HCT116 (cell line): ENCODE data around the gene SEMA5B. TPM values are rescaled to one million over a fixed set of nuclear protein-coding genes. Genes with fewer than 3 reads are reported as not detected.

Experiments
- ATAC-seq: fragments of 200-7000 bp; cut with Tn5 transposase; 2 replicates; pipeline ENCODE4 v1.9.1; 2020; ENCODE audit warnings: mild to moderate bottlenecking, moderate library complexity
- BruUV-seq: library from RNA; stranded (reverse); fragments of 400-500 nt; replicated peaks from 2 replicates; lab custom pipeline; 2021; lab: Mats Ljungman, UMichigan
- CTCF ChIA-PET: fragments of 300-600 bp; sonication (Branson Sonifier 250); formaldehyde crosslinking; loops from one replicate; lab custom pipeline; 2021; ENCODE audit warnings: antibody characterized with exemption; lab: Charles Lee
- POLR2A ChIA-PET: fragments of 300-600, 350-600 bp; sonication (Branson Sonifier 250); formaldehyde crosslinking; loops from one replicate; lab custom pipeline; 2021; ENCODE audit warnings: antibody characterized with exemption; lab: Charles Lee
- RAD21 ChIA-PET, 2 experiments: fragments of 300-600 bp; sonication (Branson Sonifier 250); formaldehyde crosslinking; loops; one replicate each; lab custom pipeline; 2023; ENCODE audit warnings: low total read pairs in 2 of 2; ENCODE audit not compliant: uncharacterized antibody in 2 of 2, unreplicated experiment in 2 of 2, low non-redundant PET in 1 of 2; lab: Charles Lee
- DNase-seq: peaks from one replicate; pipeline ENCODE4 v3.0.0-alpha.2; 2010; ENCODE audit warnings: low read depth, low spot score
- H2AFZ ChIP-seq: fragments of 200-600 bp; shearing (Covaris generic), sonication (generic); 2 replicates; pipeline ENCODE4 v1.6.1; 2017; ENCODE audit warnings: low read depth, mixed run types, mixed read lengths, antibody characterized with exemption, low read length; ENCODE audit not compliant: poor library complexity, severe bottlenecking
- H3K27ac ChIP-seq: 2 replicates; pipeline ENCODE4 v1.5.1; 2012; ENCODE audit warnings: low read depth, low read length
- H3K27me3 ChIP-seq: fragments of 200-600 bp; sonication (generic); 2 replicates; pipeline ENCODE4 v1.6.1; 2016; ENCODE audit warnings: mixed run types, low read length, mixed read lengths; ENCODE audit not compliant: insufficient read depth
- H3K36me3 ChIP-seq, 2 experiments: fragments of 200-500 bp in 1 of 2; fragments of 200-600 bp in 1 of 2; sonication (Bioruptor generic) in 1 of 2; sonication (generic) in 1 of 2; 2 replicates each; pipeline versions ENCODE4 v1.5.1 to v1.6.1; 2014 to 2016; ENCODE audit warnings: low read length in 2 of 2, inconsistent platforms in 1 of 2, mixed read lengths in 1 of 2, mixed run types in 1 of 2; ENCODE audit not compliant: insufficient read depth in 2 of 2, control insufficient read depth in 1 of 2
- H3K4me1 ChIP-seq, 2 experiments: fragments of 200-600 bp in 1 of 2; sonication (generic) in 1 of 2; 2 replicates each; pipeline versions ENCODE4 v1.5.1 to v1.6.1; 2012 to 2017; ENCODE audit warnings: low read length in 2 of 2, inconsistent platforms in 1 of 2, mild to moderate bottlenecking in 1 of 2, mixed read lengths in 1 of 2, mixed run types in 1 of 2, moderate library complexity in 1 of 2; ENCODE audit not compliant: insufficient read depth in 2 of 2, control insufficient read depth in 1 of 2
- H3K4me2 ChIP-seq: fragments of 200-600 bp; sonication (generic); 2 replicates; pipeline ENCODE4 v1.6.1; 2017; ENCODE audit warnings: mixed run types, low read length, mixed read lengths
- H3K4me3 ChIP-seq, 2 experiments: fragments of 200-600 bp in 1 of 2; sonication (generic) in 1 of 2; replicated peaks in 1 of 2; 2 replicates each; pipeline ENCODE4 v1.5.1; 2011 to 2016; ENCODE audit warnings: low read length in 2 of 2, control low read depth in 1 of 2, low read depth in 1 of 2, mild to moderate bottlenecking in 1 of 2, mixed read lengths in 1 of 2, mixed run types in 1 of 2
- H3K79me2 ChIP-seq: fragments of 200-600 bp; sonication (generic); 2 replicates; pipeline ENCODE4 v1.6.1; 2017; ENCODE audit warnings: mild to moderate bottlenecking, mixed run types, low read length, moderate library complexity, mixed read lengths; ENCODE audit not compliant: insufficient read depth
- H3K9ac ChIP-seq: fragments of 200-600 bp; sonication (generic); 2 replicates; pipeline ENCODE4 v1.6.1; 2016; ENCODE audit warnings: low read length, mixed read lengths
- H3K9me2 ChIP-seq: fragments of 200-600 bp; sonication (generic), shearing (Covaris generic); 2 replicates; pipeline ENCODE4 v1.6.1; 2017; ENCODE audit warnings: mixed run types, mild to moderate bottlenecking, moderate library complexity; ENCODE audit not compliant: insufficient read depth
- H3K9me3 ChIP-seq, 2 experiments: fragments of 200-500 bp in 1 of 2; fragments of 200-600 bp in 1 of 2; sonication (Bioruptor generic) in 1 of 2; sonication (generic) in 1 of 2; 2 replicates each; pipeline ENCODE4 v1.6.1; 2014 to 2017; ENCODE audit warnings: low read length in 2 of 2, mixed read lengths in 2 of 2, inconsistent platforms in 1 of 2, low read depth in 1 of 2, mild to moderate bottlenecking in 1 of 2, mixed run types in 1 of 2, moderate library complexity in 1 of 2; ENCODE audit not compliant: control insufficient read depth in 1 of 2, insufficient read depth in 1 of 2
- H4K20me1 ChIP-seq: fragments of 200-600 bp; sonication (generic), shearing (Covaris generic); 2 replicates; pipeline ENCODE4 v1.6.1; 2017; ENCODE audit warnings: mixed run types, mild to moderate bottlenecking, moderate library complexity; ENCODE audit not compliant: insufficient read depth
- CBX3 ChIP-seq: IDR thresholded peaks from 2 replicates; pipeline ENCODE4 v1.6.1; 2012; ENCODE audit warnings: low read depth
- ELF1 ChIP-seq: IDR thresholded peaks from 2 replicates; pipeline ENCODE4 v1.6.1; 2012; ENCODE audit warnings: low read depth, borderline replicate concordance
- MAX ChIP-seq: IDR thresholded peaks from 2 replicates; pipeline ENCODE4 v1.6.1; 2012
- POLR2A ChIP-seq: IDR thresholded peaks from 2 replicates; pipeline ENCODE4 v1.7.0; 2011; ENCODE audit warnings: borderline replicate concordance; ENCODE audit not compliant: insufficient read depth, insufficient read length; ENCODE audit errors: extremely low read depth
- POLR2AphosphoS5 ChIP-seq: IDR thresholded peaks from 2 replicates; pipeline ENCODE4 v1.6.1; 2011; ENCODE audit warnings: mild to moderate bottlenecking, low read depth, low read length, moderate library complexity
- RAD21 ChIP-seq: IDR thresholded peaks from 2 replicates; pipeline ENCODE4 v1.6.1; 2012; ENCODE audit warnings: low read depth, mild to moderate bottlenecking
- SIN3A ChIP-seq: IDR thresholded peaks from 2 replicates; pipeline ENCODE4 v1.6.1; 2012; ENCODE audit warnings: low read depth
- SP1 ChIP-seq: IDR thresholded peaks from 2 replicates; pipeline ENCODE4 v1.6.1; 2012; ENCODE audit warnings: low read depth
- YY1 ChIP-seq: IDR thresholded peaks from 2 replicates; pipeline ENCODE4 v1.6.1; 2011; ENCODE audit warnings: low read length, low read depth, moderate library complexity, mild to moderate bottlenecking; ENCODE audit not compliant: insufficient replicate concordance; ENCODE audit errors: extremely low read depth
- ZFX ChIP-seq: fragments of 450-650 bp; IDR thresholded peaks from 2 replicates; pipeline ENCODE4 v1.6.1; 2017
- intact Hi-C: fragments of 100-400 bp; cut with micrococcal nuclease; formaldehyde crosslinking; loops from 2 replicates; pipeline ENCODE4 v1.10.0; 2022
- total RNA-seq: library from RNA; stranded (reverse); gene quantifications from one replicate; pipeline ENCODE4 v1.2.1, GENCODE V29; 2021; ENCODE audit not compliant: unreplicated experiment

The SEMA5B gene
- total RNA-seq, 1 experiment from 2014 or later, result 0.15 TPM

GRCh38 chr3:123066896-123067688, 39.5 kb upstream of the SEMA5B start, which contains the start of gene PDIA5:
Gene PDIA5 (plus strand): TSS chr3:123067025. CDS start chr3:123067165, 140 bp downstream.
- Histone ChIP-seq H3K79me2 (peaks cover 53% of the 10 kb centered on the region), H3K27me3 (no peaks in the 10 kb centered on the region), H3K9ac (peak within 1 kb of the TSS; percentile 92), H3K36me3 (no peaks in the 10 kb centered on the region), H4K20me1 (peaks cover 9% of the 10 kb centered on the region; the same call in 1 of the 2 replicates), H2AFZ (peak within 1 kb of the TSS; percentile 37), H3K9me3 (no peaks in the 10 kb centered on the region), H3K4me2 (peak within 1 kb of the TSS; percentile 87), H3K4me1 (peaks cover 7 to 31% of the 10 kb centered on the region in 2 experiments; a peak in 3 of 4 replicates), H3K9me2 (no peaks in the 10 kb centered on the region)
- ATAC-seq, result peak; percentile 87
- BruUV-seq, result no TSS peak
- ChIA-PET RAD21 (interaction anchor here in 1 of 2 experiments (1.1 kb wide), 1 partner anchor 9 kb away, joined by 3 read pairs; no protein-coding TSS in a partner anchor), CTCF (interaction anchor here (0.9 to 1.2 kb wide), 3 partner anchors 9 to 674 kb away, joined by 3 to 4 read pairs (median 3); no protein-coding TSS in a partner anchor)
- intact Hi-C loops, result no loop called here
- peak; percentile 77 for DNase-seq
- TF ChIP-seq SP1 (no peak), ZFX (peak; percentile 67), ELF1 (peak; percentile 55; the same call in 1 of the 2 replicates), RAD21 (no peak), SIN3A (peak; percentile 71; the same call in 1 of the 2 replicates), MAX (peak; percentile 99), CBX3 (peak; percentile 91), POLR2AphosphoS5 (peak; percentile 85), YY1 (peak; percentile 84), POLR2A (peak; percentile 70)
- TF ChIP-seq, all 23 proteins: peak for 8
- Histone ChIP-seq H3K27ac (peak within 1 kb of the TSS; percentile 85), H3K4me3 (peak within 1 kb of the TSS; percentile 74 to 92)
- POLR2A ChIA-PET, result interaction anchor here (0.7 to 2.4 kb wide), 3 partner anchors 9 to 273 kb away, joined by 3 to 8 read pairs (median 4); partner anchors contain the start of gene HSPBAP1
